Esophagus squamous epithelium (tissue), 5 donors: Measurements from ENCODE around the gene MAG. TPM values are rescaled to one million over a fixed set of nuclear protein-coding genes. Genes with fewer than 3 reads are reported as not detected.

Experiments
- DNase-seq: peaks from one replicate; lab custom pipeline; 2025; lab: John Stamatoyannopoulos, UW
- H3K27ac ChIP-seq, 4 donors: fragments of 200-600 bp; sonication (generic); one replicate each; pipeline ENCODE4 v1.5.1; 2016 to 2019; ENCODE audit warnings: mild to moderate bottlenecking in 1 of 4
- H3K27me3 ChIP-seq, 4 donors: fragments of 200-600 bp; sonication (generic); 1 replicate in 3 of 4; 2 replicates in 1 of 4; pipeline versions ENCODE4 v1.5.1 to v1.6.0; 2017 to 2021; ENCODE audit warnings: antibody characterized with exemption in 1 of 4
- H3K36me3 ChIP-seq, 3 donors: fragments of 200-600 bp; sonication (generic); one replicate each; pipeline ENCODE4 v1.5.1; 2016 to 2019
- H3K4me1 ChIP-seq, 3 donors: fragments of 200-600 bp; sonication (generic); one replicate each; pipeline ENCODE4 v1.5.1; 2017 to 2019
- H3K4me3 ChIP-seq, 4 donors: fragments of 200-600 bp; sonication (generic); 1 replicate in 3 of 4; 2 replicates in 1 of 4; pipeline ENCODE4 v1.5.1; 2016 to 2019; ENCODE audit warnings: mild to moderate bottlenecking in 2 of 4, moderate library complexity in 1 of 4
- H3K9me3 ChIP-seq, 3 donors: fragments of 200-600 bp; sonication (generic); one replicate each; pipeline ENCODE4 v1.5.1; 2016 to 2019
- POLR2A ChIP-seq, 4 donors: fragments of 450-650 bp; IDR thresholded peaks; one replicate each; pipeline ENCODE4 v1.6.1; 2017; ENCODE audit warnings: antibody characterized with exemption in 4 of 4, mild to moderate bottlenecking in 4 of 4, moderate library complexity in 3 of 4
- WGBS, 2 donors: methylation state at CpG; one replicate each; pipeline ENCODE4 v1.1.5; 2018; 5-methylcytosine and 5-hydroxymethylcytosine counted together
- intact Hi-C: fragments of 100-400 bp; cut with DNase I; formaldehyde crosslinking; loops from one replicate; pipeline ENCODE4 v1.15.0; 2022
- total RNA-seq, 4 donors: library from RNA; depleted of rRNA; stranded (reverse); fragments of >200 nt; gene quantifications; one replicate each; pipeline ENCODE4 v1.1.0, GENCODE V29; 2016
- TF ChIP-seq, protein P1 (sequence below), 6 experiments: fragments of 450-650 bp in 4 of 6; fragments of 200-600 bp in 2 of 6; sonication (generic) in 2 of 6; IDR thresholded peaks; one replicate each; pipeline ENCODE4 v1.5.1; 2016 to 2019; ENCODE audit warnings: antibody characterized with exemption in 6 of 6, mild to moderate bottlenecking in 4 of 6, moderate library complexity in 4 of 6
- donor health status: DM: yes; HTN: yes; CAD: no.

Gene MAG
- total RNA-seq, 4 donors from 2014 or later, result 2.3 TPM; not detected in 3

DNA sequence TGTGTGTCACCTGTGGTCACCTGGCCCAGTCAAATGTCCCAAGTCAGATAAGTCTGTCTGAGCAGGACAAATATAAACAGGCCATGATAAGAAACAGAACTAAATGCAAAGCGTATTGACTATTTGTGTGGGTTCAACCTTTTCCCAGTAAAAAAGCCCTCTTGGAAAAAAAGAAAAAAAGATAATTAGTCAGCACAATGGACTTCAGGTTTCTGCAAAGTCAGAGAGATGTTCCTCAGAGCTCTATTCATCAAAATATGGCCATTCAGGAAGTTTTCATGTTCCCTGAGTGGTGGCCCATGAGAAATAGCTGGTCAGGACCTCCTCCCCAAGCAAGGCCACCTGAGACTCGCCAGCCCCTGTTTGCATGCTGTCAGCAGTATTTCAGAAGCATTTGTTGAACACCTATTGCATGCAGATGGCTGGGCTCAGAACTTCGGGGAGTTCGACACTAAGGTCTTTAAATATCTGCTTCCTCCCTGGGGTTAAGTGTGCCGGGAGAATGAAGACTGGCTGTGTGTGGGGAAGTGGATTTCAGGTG is 69.0 kb downstream of the MAG start:
- Histone ChIP-seq H3K27me3 (peaks cover 0 to 12% (median 0%) of the 10 kb centered on the region in 4 donors), H3K4me1 (no peaks in the 10 kb centered on the region), H3K36me3 (no peaks in the 10 kb centered on the region), H3K4me3 (no peak overlapping the region), H3K9me3 (no peaks in the 10 kb centered on the region), H3K27ac (no peak overlapping the region)
- intact Hi-C loops, result no loop called here
- WGBS, 2 donors, result 27 to 41% methylated on average over 4 to 5 of the region's 5 CpGs
- DNase-seq, result no peak
- TF ChIP-seq, protein P1, sequence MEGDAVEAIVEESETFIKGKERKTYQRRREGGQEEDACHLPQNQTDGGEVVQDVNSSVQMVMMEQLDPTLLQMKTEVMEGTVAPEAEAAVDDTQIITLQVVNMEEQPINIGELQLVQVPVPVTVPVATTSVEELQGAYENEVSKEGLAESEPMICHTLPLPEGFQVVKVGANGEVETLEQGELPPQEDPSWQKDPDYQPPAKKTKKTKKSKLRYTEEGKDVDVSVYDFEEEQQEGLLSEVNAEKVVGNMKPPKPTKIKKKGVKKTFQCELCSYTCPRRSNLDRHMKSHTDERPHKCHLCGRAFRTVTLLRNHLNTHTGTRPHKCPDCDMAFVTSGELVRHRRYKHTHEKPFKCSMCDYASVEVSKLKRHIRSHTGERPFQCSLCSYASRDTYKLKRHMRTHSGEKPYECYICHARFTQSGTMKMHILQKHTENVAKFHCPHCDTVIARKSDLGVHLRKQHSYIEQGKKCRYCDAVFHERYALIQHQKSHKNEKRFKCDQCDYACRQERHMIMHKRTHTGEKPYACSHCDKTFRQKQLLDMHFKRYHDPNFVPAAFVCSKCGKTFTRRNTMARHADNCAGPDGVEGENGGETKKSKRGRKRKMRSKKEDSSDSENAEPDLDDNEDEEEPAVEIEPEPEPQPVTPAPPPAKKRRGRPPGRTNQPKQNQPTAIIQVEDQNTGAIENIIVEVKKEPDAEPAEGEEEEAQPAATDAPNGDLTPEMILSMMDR (IDR thresholded peaks at IDR 0.05), result no peak
- TF ChIP-seq POLR2A (IDR thresholded peaks at IDR 0.05), result no peak

DNA sequence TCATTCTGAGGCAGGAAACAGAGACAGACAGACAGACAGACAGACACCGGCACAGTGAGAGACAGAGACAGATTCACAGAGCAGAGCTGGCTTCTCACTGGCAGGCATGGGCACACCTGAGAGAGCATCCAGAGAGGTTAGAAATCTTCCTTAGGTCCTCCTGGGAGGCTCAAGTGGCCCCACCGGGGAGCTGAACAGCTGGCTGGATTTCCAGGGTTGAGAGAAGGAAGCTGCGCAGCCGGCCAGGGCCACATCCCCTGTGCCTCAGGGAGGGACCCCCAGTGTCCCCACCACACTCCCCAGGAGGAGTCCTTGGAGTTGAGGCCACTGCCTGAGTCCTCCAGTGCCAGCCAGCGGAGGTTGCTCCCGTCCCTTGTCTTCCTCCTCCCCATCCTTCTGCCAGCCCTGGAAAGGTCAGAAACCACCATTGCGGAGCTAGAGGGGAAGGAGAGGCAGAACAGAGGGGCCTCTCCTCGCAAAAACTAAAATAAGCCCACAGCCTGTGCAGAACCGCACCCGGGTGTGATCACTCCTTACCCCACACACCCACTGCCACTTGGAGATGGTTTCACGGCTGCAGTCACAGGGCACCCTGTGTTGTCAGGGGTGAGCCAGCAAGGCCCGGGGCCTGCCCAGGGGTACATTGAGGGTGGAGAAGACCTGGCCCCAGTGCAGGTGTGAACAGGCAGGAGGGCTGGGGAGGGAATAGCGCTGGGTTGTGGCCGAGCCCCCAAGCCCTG is 70.5 kb downstream of the MAG start:
- DNase-seq, result no peak
- Histone ChIP-seq H3K36me3 (no peaks in the 10 kb centered on the region), H3K4me3 (no peak overlapping the region), H3K9me3 (no peaks in the 10 kb centered on the region), H3K4me1 (no peaks in the 10 kb centered on the region), H3K27ac (no peak overlapping the region), H3K27me3 (peaks cover 0 to 6% (median 0%) of the 10 kb centered on the region in 4 donors)
- TF ChIP-seq, protein P1 (IDR thresholded peaks at IDR 0.05), result no peak
- TF ChIP-seq POLR2A (IDR thresholded peaks at IDR 0.05), result no peak
- WGBS, 2 donors, result 60 to 82% methylated on average over 3 to 11 of the region's 14 CpGs
- intact Hi-C loops, result no loop called here

DNA sequence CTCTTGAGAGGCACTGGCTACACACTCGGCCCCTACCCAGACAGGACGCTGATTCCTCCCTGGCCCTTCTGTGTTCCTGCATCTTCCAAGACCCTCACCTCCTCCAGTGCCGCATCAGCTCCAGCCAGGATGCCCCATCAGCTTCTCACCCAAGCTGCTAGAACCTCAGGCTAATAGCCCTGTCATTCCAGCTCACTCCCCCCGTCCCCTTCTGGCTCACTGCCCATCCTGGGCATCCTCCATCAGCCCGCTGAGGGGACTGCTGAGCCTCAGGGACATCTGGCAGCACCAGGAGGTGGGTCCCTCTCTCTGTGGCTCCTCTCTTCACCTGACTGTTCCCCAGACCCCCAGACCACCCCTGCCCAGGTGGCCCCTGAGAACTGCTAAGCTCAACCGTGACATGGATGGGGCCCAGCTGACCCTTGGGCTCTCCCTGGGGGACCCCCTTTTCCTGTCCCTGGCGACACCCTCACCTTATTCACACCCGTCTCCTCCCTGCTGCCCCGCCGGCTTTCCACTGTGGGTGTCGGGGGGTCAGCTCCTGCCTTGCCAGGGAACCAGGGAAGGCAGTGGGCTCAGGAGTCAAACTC is 71.1 kb downstream of the MAG start:
- TF ChIP-seq, protein P1 (IDR thresholded peaks at IDR 0.05), result no peak
- TF ChIP-seq POLR2A (IDR thresholded peaks at IDR 0.05), result no peak
- DNase-seq, result no peak
- no peak overlapping the region for H3K27ac ChIP-seq
- H3K4me1 ChIP-seq, result no peaks in the 10 kb centered on the region
- WGBS, 2 donors, result 78 to 81% methylated on average over 5 of the region's 11 CpGs
- H3K36me3 ChIP-seq, result no peaks in the 10 kb centered on the region
- H3K4me3 ChIP-seq, result no peak overlapping the region
- no peaks in the 10 kb centered on the region for H3K9me3 ChIP-seq
- intact Hi-C loops, result no loop called here
- peaks cover 0 to 3% (median 0%) of the 10 kb centered on the region in 4 donors for H3K27me3 ChIP-seq

Other genes starting within 250 kb of the MAG start
- 100 to 1,000 TPM; 282 to 837 (median 489) TPM for gene FXYD3, start 176.3 kb upstream of the MAG start, total RNA-seq
- gene LGI4, start 157.1 kb upstream of the MAG start, total RNA-seq, result 1 to 10 TPM; 1.3 to 8.2 (median 1.6) TPM
- 10 to 100 TPM in 2 of 4 donors, 1 to 10 TPM in 1, not detected in 1; 3.9 to 29.9 (median 10.1) TPM for gene FXYD1, start 153.3 kb upstream of the MAG start, total RNA-seq
- gene FXYD7, start 148.9 kb upstream of the MAG start, total RNA-seq, result not detected
- 100 to 1,000 TPM in 1 of 4 donors, 10 to 100 TPM in 3; 39.3 to 146 (median 45.7) TPM for gene FXYD5, start 137.4 kb upstream of the MAG start, total RNA-seq
- gene FAM187B, start 63.4 kb upstream of the MAG start, total RNA-seq, result not detected
- gene LSR, start 43.2 kb upstream of the MAG start, total RNA-seq, result 100 to 1,000 TPM in 1 of 4 donors, 10 to 100 TPM in 3; 36.0 to 113 (median 79.4) TPM
- gene USF2, start 23.2 kb upstream of the MAG start, total RNA-seq, result 10 to 100 TPM; 56.1 to 79.7 (median 59.0) TPM
- gene HAMP, start 9.6 kb upstream of the MAG start, total RNA-seq, result not detected
- 1 to 10 TPM in 2 of 4 donors, under 1 TPM in 2; 0.11 to 6.1 (median 1.9) TPM for gene CD22, start 37.0 kb downstream of the MAG start, total RNA-seq
- gene FFAR1, start 55.7 kb downstream of the MAG start, total RNA-seq, result not detected
- not detected for gene FFAR3, start 66.3 kb downstream of the MAG start, total RNA-seq
- not detected for gene GPR42, start 78.9 kb downstream of the MAG start, total RNA-seq
- gene FFAR2, start 156.1 kb downstream of the MAG start, total RNA-seq, result 1 to 10 TPM in 1 of 4 donors, under 1 TPM in 2, not detected in 1; 0.49 to 2.5 (median 0.56) TPM
- gene KRTDAP, start 198.3 kb downstream of the MAG start, total RNA-seq, result 100 to 1,000 TPM in 2 of 4 donors, 10 to 100 TPM in 1, 1 to 10 TPM in 1; 4.6 to 656 (median 111) TPM
- gene DMKN, start 221.5 kb downstream of the MAG start, total RNA-seq, result 100 to 1,000 TPM in 3 of 4 donors, 10 to 100 TPM in 1; 81.6 to 449 (median 257) TPM
- gene SBSN, start 236.2 kb downstream of the MAG start, total RNA-seq, result 1,000 to 10,000 TPM in 1 of 4 donors, 100 to 1,000 TPM in 2, 10 to 100 TPM in 1; 58.2 to 1,096 (median 541) TPM
- not detected for gene GAPDHS, start 241.3 kb downstream of the MAG start, total RNA-seq